Measurements from ENCODE around the gene CBFA2T3. TPM values are rescaled to one million over a fixed set of nuclear protein-coding genes. Genes with fewer than 3 reads are reported as not detected.
A peak's percentile ranks its signal among the peaks of the same experiment; 100 is the strongest.

The CBFA2T3 gene
- total RNA-seq, 1 donor from 2014 or later, result 8.6 TPM

DNA sequence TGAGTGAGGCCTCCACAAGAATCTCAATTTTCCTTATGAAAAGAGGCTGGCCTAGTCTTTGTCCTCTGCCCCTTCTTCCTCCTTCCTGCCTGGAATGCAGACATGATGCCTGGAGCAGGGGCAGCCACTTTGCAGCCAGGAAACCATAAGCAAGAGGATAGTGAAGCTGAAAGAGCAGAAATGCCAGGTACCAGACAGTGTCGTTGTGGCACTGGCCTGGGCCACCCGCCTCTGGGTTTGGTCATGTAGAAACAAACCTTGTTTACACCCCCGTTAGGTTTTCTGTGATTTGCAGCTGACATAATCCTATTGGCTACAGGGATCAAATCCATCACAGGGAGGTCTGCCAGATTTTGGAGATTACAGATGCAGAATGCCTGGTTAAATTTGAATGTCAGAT lies 16.5 kb downstream of the CBFA2T3 start:
- no peak for TF ChIP-seq CTCF (IDR thresholded peaks at IDR 0.05; ENCODE audit: borderline replicate concordance)
- DNase-seq, result no peak
- Histone ChIP-seq H3K4me1 (peaks cover 4% of the 10 kb centered on the region), H3K36me3 (no peaks in the 10 kb centered on the region), H3K4me3 (no peak overlapping the region), H3K27me3 (ENCODE audit: low read depth) (peaks cover 69% of the 10 kb centered on the region), H3K9me3 (replicated peaks) (no peaks in the 10 kb centered on the region), H3K27ac (replicated peaks) (no peak overlapping the region)
- intact Hi-C loops (cut with micrococcal nuclease), result no loop called here

DNA sequence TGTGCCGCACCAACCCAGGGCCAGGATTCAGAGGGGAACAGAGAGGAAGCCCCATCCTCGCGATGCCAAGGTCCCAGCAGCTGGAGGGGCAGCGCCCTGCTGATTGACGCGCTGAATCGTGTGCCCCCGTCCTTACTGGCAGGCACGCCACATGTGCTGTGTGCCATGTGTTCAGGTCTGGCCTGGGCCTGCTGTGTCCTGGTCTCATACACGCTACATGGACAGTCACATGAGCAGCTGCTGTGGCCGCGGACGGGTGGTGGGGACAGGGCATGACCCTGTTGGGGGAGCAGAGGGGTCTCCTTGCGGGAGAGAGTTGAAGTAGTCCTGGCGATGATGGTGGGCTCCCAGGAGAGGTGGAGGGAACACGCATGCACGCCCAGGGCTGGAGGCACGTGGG lies 18.0 kb downstream of the CBFA2T3 start:
- no peak for DNase-seq
- Histone ChIP-seq H3K27ac (replicated peaks) (no peak overlapping the region), H3K9me3 (replicated peaks) (no peaks in the 10 kb centered on the region), H3K27me3 (ENCODE audit: low read depth) (peaks cover 62% of the 10 kb centered on the region), H3K4me3 (no peak overlapping the region), H3K4me1 (peaks cover 4% of the 10 kb centered on the region), H3K36me3 (no peaks in the 10 kb centered on the region)
- no peak for TF ChIP-seq CTCF (IDR thresholded peaks at IDR 0.05; ENCODE audit: borderline replicate concordance)
- intact Hi-C loops (cut with micrococcal nuclease), result no loop called here

GRCh38 chr16:88957887-88958577 lies 19.0 kb downstream of the CBFA2T3 start:
- Histone ChIP-seq H3K4me3 (no peak overlapping the region), H3K4me1 (peaks cover 4% of the 10 kb centered on the region), H3K27ac (replicated peaks) (no peak overlapping the region), H3K27me3 (ENCODE audit: low read depth) (peaks cover 64% of the 10 kb centered on the region), H3K9me3 (replicated peaks) (no peaks in the 10 kb centered on the region), H3K36me3 (no peaks in the 10 kb centered on the region)
- TF ChIP-seq CTCF (IDR thresholded peaks at IDR 0.05; ENCODE audit: borderline replicate concordance), result no peak
- intact Hi-C loops (cut with micrococcal nuclease), result no loop called here
- DNase-seq, result peak; percentile 48

DNA sequence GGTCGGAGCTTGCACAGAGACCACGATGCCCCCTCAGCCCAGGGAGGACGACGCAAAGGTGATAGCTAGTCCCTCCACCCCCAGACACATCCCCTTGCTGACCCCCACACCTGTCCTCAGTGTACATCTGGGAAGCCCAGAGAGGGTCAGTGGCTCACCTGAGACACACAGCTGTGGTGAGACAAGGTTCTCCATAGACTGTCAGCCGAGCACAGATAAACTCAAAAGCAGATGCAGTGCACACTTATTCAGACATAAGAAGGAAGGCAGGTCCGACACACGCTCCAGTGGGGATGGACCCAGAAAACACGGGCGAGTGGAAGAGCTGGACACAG lies 19.6 kb downstream of the CBFA2T3 start:
- Histone ChIP-seq H3K4me1 (peaks cover 4% of the 10 kb centered on the region), H3K27me3 (ENCODE audit: low read depth) (peaks cover 64% of the 10 kb centered on the region), H3K36me3 (no peaks in the 10 kb centered on the region), H3K9me3 (replicated peaks) (no peaks in the 10 kb centered on the region), H3K27ac (replicated peaks) (no peak overlapping the region), H3K4me3 (no peak overlapping the region)
- no peak for DNase-seq
- TF ChIP-seq CTCF (IDR thresholded peaks at IDR 0.05; ENCODE audit: borderline replicate concordance), result no peak
- intact Hi-C loops (cut with micrococcal nuclease), result no loop called here

DNA sequence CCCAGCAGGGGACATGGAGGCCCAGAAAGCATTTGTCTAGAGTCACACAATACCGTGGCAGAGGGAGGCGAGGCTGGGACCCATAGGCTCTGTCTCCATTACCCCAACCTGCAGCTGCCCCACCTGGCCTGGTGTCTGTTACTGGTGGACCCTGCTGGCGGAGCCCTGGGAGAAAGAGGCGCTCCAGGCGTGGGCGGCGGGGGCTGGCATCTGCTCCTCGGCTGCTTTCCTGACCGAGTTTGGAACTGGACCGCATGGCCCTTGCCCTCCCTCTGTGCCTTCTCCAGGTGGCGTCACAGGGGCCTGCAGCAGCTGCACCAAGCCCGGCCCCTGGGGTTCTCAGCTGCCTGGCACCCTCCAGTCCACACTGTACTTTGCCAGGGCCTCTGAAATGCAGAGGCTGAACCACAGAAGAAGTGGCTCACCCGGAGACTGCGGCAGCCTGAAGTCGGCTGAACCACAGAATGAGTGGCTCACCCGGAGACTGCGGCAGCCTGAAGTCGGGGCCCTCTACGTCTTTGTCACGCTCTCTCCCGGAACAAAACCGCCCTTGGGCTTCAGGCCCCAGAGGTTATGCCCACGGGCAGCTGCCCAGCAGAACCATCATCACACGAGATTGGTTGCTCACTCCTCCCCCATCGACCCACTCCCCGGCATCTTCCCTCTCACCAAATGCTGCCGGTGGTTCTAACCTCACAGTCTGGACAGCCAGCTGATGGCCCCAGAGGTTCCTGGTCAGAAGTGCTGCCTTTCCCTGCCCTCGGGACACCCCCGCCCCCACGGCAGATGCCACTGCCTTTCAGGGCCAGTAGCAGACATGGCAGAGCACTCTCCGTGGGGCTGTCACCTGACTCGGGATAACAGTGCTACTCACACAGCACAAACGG lies 20.2 kb downstream of the CBFA2T3 start:
- peaks cover 68% of the 10 kb centered on the region for H3K27me3 ChIP-seq (ENCODE audit: low read depth)
- no peaks in the 10 kb centered on the region for H3K9me3 ChIP-seq (replicated peaks)
- TF ChIP-seq CTCF (IDR thresholded peaks at IDR 0.05; ENCODE audit: borderline replicate concordance), result no peak
- intact Hi-C loops (cut with micrococcal nuclease), result no loop called here
- H3K36me3 ChIP-seq, result no peaks in the 10 kb centered on the region
- H3K4me1 ChIP-seq, result peaks cover 4% of the 10 kb centered on the region
- no peak for DNase-seq
- H3K4me3 ChIP-seq, result no peak overlapping the region
- no peak overlapping the region for H3K27ac ChIP-seq (replicated peaks)
